Dendritic cell treated with granulocyte-macrophage colony-stimulating factor and Interleukin-4, amounts not matched to agents 40 ng/mL and 50 ng/mL, for 4 days (primary cell): ENCODE measurements around the gene TAAR1.
"Not testable (repeated sequence)": the region's sequence is repeated elsewhere in the genome, so short reads cannot be mapped to it uniquely, and the experiment has no call there.

Experiments used
- H3K27ac Mint-ChIP-seq: one replicate; pipeline ENCODE4 v1.8.0; 2022; ENCODE audit warnings: mild to moderate bottlenecking, mixed read lengths
- H3K27me3 Mint-ChIP-seq: one replicate; pipeline ENCODE4 v1.8.0; 2022; ENCODE audit warnings: mild to moderate bottlenecking, mixed read lengths
- H3K36me3 Mint-ChIP-seq: one replicate; pipeline ENCODE4 v1.8.0; 2022; ENCODE audit warnings: low read depth, mixed read lengths
- H3K4me1 Mint-ChIP-seq: one replicate; pipeline ENCODE4 v1.8.0; 2022; ENCODE audit warnings: low read depth, mixed read lengths
- H3K4me3 Mint-ChIP-seq: one replicate; pipeline ENCODE4 v1.8.0; 2022; ENCODE audit warnings: mild to moderate bottlenecking, moderate library complexity, mixed read lengths
- H3K9me3 Mint-ChIP-seq: one replicate; pipeline ENCODE4 v1.8.0; 2022; ENCODE audit warnings: mixed read lengths
- intact Hi-C: fragments of 100-400 bp; cut with micrococcal nuclease; formaldehyde crosslinking; loops from one replicate; pipeline ENCODE4 v1.15.0; 2022

The TAAR1 gene

GRCh38 chr6:132637135-132637534 is 21.8 kb downstream of the TAAR1 start:
- not testable (repeated sequence) for H3K27ac Mint-ChIP-seq

GRCh38 chr6:132635906-132636305 is 23.1 kb downstream of the TAAR1 start:
- intact Hi-C loops, H3K9me3 Mint-ChIP-seq, H3K27ac Mint-ChIP-seq, H3K27me3 Mint-ChIP-seq, H3K4me1 Mint-ChIP-seq, H3K36me3 Mint-ChIP-seq, H3K4me3 Mint-ChIP-seq: not testable (repeated sequence)

More at GRCh38 chr6:132637135-132637534, 21.8 kb downstream of the TAAR1 start:
- H3K4me3 Mint-ChIP-seq, H3K36me3 Mint-ChIP-seq, H3K27me3 Mint-ChIP-seq, H3K4me1 Mint-ChIP-seq, intact Hi-C loops, H3K9me3 Mint-ChIP-seq: not testable (repeated sequence)

- intact Hi-C loops, H3K27me3 Mint-ChIP-seq, H3K9me3 Mint-ChIP-seq, H3K4me3 Mint-ChIP-seq, H3K4me1 Mint-ChIP-seq, H3K27ac Mint-ChIP-seq, H3K36me3 Mint-ChIP-seq: not testable (repeated sequence)
Observed at GRCh38 chr6:132635288-132635687, 23.7 kb downstream of the TAAR1 start.

- Mint-ChIP-seq H3K9me3 (no peaks in the 10 kb centered on the region), H3K36me3 (no peaks in the 10 kb centered on the region), H3K4me3 (no peak overlapping the region), H3K27ac (no peak overlapping the region), H3K4me1 (no peaks in the 10 kb centered on the region), H3K27me3 (peaks cover 4% of the 10 kb centered on the region)
- intact Hi-C loops, result no loop called here
Observed at GRCh38 chr6:132634796-132635195, 24.2 kb downstream of the TAAR1 start.

GRCh38 chr6:132633362-132633761 is 25.6 kb downstream of the TAAR1 start:
- peaks cover 3% of the 10 kb centered on the region for H3K27me3 Mint-ChIP-seq
- H3K36me3 Mint-ChIP-seq, result no peaks in the 10 kb centered on the region
- no peak overlapping the region for H3K27ac Mint-ChIP-seq
- no peaks in the 10 kb centered on the region for H3K4me1 Mint-ChIP-seq
- intact Hi-C loops, result no loop called here
- no peak overlapping the region for H3K4me3 Mint-ChIP-seq
- H3K9me3 Mint-ChIP-seq, result peaks cover 1% of the 10 kb centered on the region

GRCh38 chr6:132624175-132624574 is 34.8 kb downstream of the TAAR1 start, which contains the start of gene TAAR2:
Gene TAAR2 (minus strand): TSS chr6:132624275. CDS start chr6:132624275, 0 bp downstream.
- intact Hi-C loops, result no loop called here

GRCh38 chr6:132623106-132623845 is 35.7 kb downstream of the TAAR1 start:
- H3K9me3 Mint-ChIP-seq, result peaks cover 5% of the 10 kb centered on the region
- no peaks in the 10 kb centered on the region for H3K36me3 Mint-ChIP-seq
- H3K4me1 Mint-ChIP-seq, result no peaks in the 10 kb centered on the region
- intact Hi-C loops, result no loop called here
- H3K27me3 Mint-ChIP-seq, result peaks cover 6% of the 10 kb centered on the region
- H3K4me3 Mint-ChIP-seq, result no peak overlapping the region
- no peak overlapping the region for H3K27ac Mint-ChIP-seq

More at GRCh38 chr6:132624175-132624574, 34.8 kb downstream of the TAAR1 start, which contains the start of gene TAAR2:
- Mint-ChIP-seq H3K4me3 (no peak within 1 kb of the TSS), H3K27me3 (peaks cover 7% of the 10 kb centered on the region), H3K9me3 (peaks cover 7% of the 10 kb centered on the region), H3K27ac (no peak within 1 kb of the TSS), H3K4me1 (no peaks in the 10 kb centered on the region), H3K36me3 (no peaks in the 10 kb centered on the region)

- no peaks in the 10 kb centered on the region for H3K36me3 Mint-ChIP-seq
- H3K9me3 Mint-ChIP-seq, result no peaks in the 10 kb centered on the region
- intact Hi-C loops, result no loop called here
- no peak overlapping the region for H3K27ac Mint-ChIP-seq
- no peak overlapping the region for H3K4me3 Mint-ChIP-seq
- H3K27me3 Mint-ChIP-seq, result peaks cover 5% of the 10 kb centered on the region
- H3K4me1 Mint-ChIP-seq, result peaks cover 5% of the 10 kb centered on the region
Observed at GRCh38 chr6:132616677-132617076, 42.3 kb downstream of the TAAR1 start.

GRCh38 chr6:132614554-132614953 is 44.4 kb downstream of the TAAR1 start:
- Mint-ChIP-seq H3K27ac (no peak overlapping the region), H3K36me3 (no peaks in the 10 kb centered on the region), H3K9me3 (no peaks in the 10 kb centered on the region), H3K4me1 (peaks cover 11% of the 10 kb centered on the region), H3K4me3 (no peak overlapping the region), H3K27me3 (peaks cover 2% of the 10 kb centered on the region)
- intact Hi-C loops, result no loop called here

GRCh38 chr6:132612449-132613108 is 46.4 kb downstream of the TAAR1 start:
- intact Hi-C loops, result no loop called here
- Mint-ChIP-seq H3K36me3 (no peaks in the 10 kb centered on the region), H3K27me3 (no peaks in the 10 kb centered on the region), H3K4me1 (peaks cover 11% of the 10 kb centered on the region), H3K9me3 (no peaks in the 10 kb centered on the region), H3K4me3 (no peak overlapping the region), H3K27ac (no peak overlapping the region)

GRCh38 chr6:132611616-132612015 is 47.4 kb downstream of the TAAR1 start:
- Mint-ChIP-seq H3K27me3 (no peaks in the 10 kb centered on the region), H3K27ac (no peak overlapping the region), H3K36me3 (no peaks in the 10 kb centered on the region), H3K4me1 (peaks cover 11% of the 10 kb centered on the region), H3K4me3 (no peak overlapping the region), H3K9me3 (no peaks in the 10 kb centered on the region)
- intact Hi-C loops, result no loop called here

- Mint-ChIP-seq H3K9me3 (no peaks in the 10 kb centered on the region), H3K27ac (no peak overlapping the region), H3K4me1 (peaks cover 6% of the 10 kb centered on the region), H3K27me3 (no peaks in the 10 kb centered on the region), H3K4me3 (no peak overlapping the region), H3K36me3 (no peaks in the 10 kb centered on the region)
- intact Hi-C loops, result no loop called here
Observed at GRCh38 chr6:132607544-132608233, 51.3 kb downstream of the TAAR1 start.

- H3K4me3 Mint-ChIP-seq, result no peak overlapping the region
- H3K36me3 Mint-ChIP-seq, result no peaks in the 10 kb centered on the region
- no peaks in the 10 kb centered on the region for H3K27me3 Mint-ChIP-seq
- H3K9me3 Mint-ChIP-seq, result no peaks in the 10 kb centered on the region
- H3K27ac Mint-ChIP-seq, result no peak overlapping the region
- H3K4me1 Mint-ChIP-seq, result peaks cover 2% of the 10 kb centered on the region
- intact Hi-C loops, result no loop called here
Observed at GRCh38 chr6:132604635-132605152, 54.3 kb downstream of the TAAR1 start.

- intact Hi-C loops, H3K4me3 Mint-ChIP-seq, H3K4me1 Mint-ChIP-seq, H3K27me3 Mint-ChIP-seq, H3K36me3 Mint-ChIP-seq, H3K9me3 Mint-ChIP-seq, H3K27ac Mint-ChIP-seq: not testable (repeated sequence)
Observed at GRCh38 chr6:132600900-132601299, 58.1 kb downstream of the TAAR1 start.
